ENCODE results near the gene NATD1.
A peak's percentile ranks its signal among the peaks of the same experiment; 100 is the strongest.
"Not testable (repeated sequence)": the region's sequence is repeated elsewhere in the genome, so short reads cannot be mapped to it uniquely, and the experiment has no call there.

The NATD1 gene

GRCh38 chr17:21228111-21228510 lies 25.1 kb downstream of the NATD1 start:
- TF ChIP-seq CTCF (IDR thresholded peaks at IDR 0.05; ENCODE audit: insufficient read depth, low read depth, low read length, missing control alignments): no peak
- no peak overlapping the region for H3K4me3 ChIP-seq (ENCODE audit: low read length)
- peak; percentile 18 for DNase-seq (ENCODE audit: low read depth)

GRCh38 chr17:21227277-21227676 lies 25.9 kb downstream of the NATD1 start:
- not testable (repeated sequence) for H3K4me3 ChIP-seq (ENCODE audit: low read length); DNase-seq (ENCODE audit: low read depth)

GRCh38 chr17:21223086-21223485 lies 30.1 kb downstream of the NATD1 start:
- DNase-seq (ENCODE audit: low read depth): no peak
- H3K4me3 ChIP-seq (ENCODE audit: low read length): no peak overlapping the region
- TF ChIP-seq CTCF (IDR thresholded peaks at IDR 0.05; ENCODE audit: insufficient read depth, low read depth, low read length, missing control alignments): no peak

GRCh38 chr17:21218831-21219380 lies 34.3 kb downstream of the NATD1 start:
- no peak overlapping the region for H3K4me3 ChIP-seq (ENCODE audit: low read length)
- DNase-seq (ENCODE audit: low read depth): no peak
- no peak for TF ChIP-seq CTCF (IDR thresholded peaks at IDR 0.05; ENCODE audit: insufficient read depth, low read depth, low read length, missing control alignments)

GRCh38 chr17:21218101-21218500 lies 35.1 kb downstream of the NATD1 start:
- TF ChIP-seq CTCF (IDR thresholded peaks at IDR 0.05; ENCODE audit: insufficient read depth, low read depth, low read length, missing control alignments): no peak
- no peak overlapping the region for H3K4me3 ChIP-seq (ENCODE audit: low read length)
- DNase-seq (ENCODE audit: low read depth): no peak

GRCh38 chr17:21217346-21217745 lies 35.9 kb downstream of the NATD1 start:
- TF ChIP-seq CTCF (IDR thresholded peaks at IDR 0.05; ENCODE audit: insufficient read depth, low read depth, low read length, missing control alignments): no peak
- no peak overlapping the region for H3K4me3 ChIP-seq (ENCODE audit: low read length)
- no peak for DNase-seq (ENCODE audit: low read depth)

- TF ChIP-seq CTCF (IDR thresholded peaks at IDR 0.05; ENCODE audit: insufficient read depth, low read depth, low read length, missing control alignments): no peak
- no peak overlapping the region for H3K4me3 ChIP-seq (ENCODE audit: low read length)
- DNase-seq (ENCODE audit: low read depth): peak; percentile 86
These were observed 37.3 kb downstream of the NATD1 start for GRCh38 chr17:21215935-21216334.

Measured in epithelial cell of esophagus (primary cell).